ENCODE data around the gene GRIP1. TPM values are rescaled to one million over a fixed set of nuclear protein-coding genes. Genes with fewer than 3 reads are reported as not detected.

Gene GRIP1
- total and polyA plus RNA-seq, 2 of the 4 experiments (the other 2 are of a cell fraction) = under 0.01 to 0.07 TPM

- dilution Hi-C loops (cut with HindIII; ENCODE audit: low sequenced_read_pairs, unreplicated experiment) = no loop called here
- in situ Hi-C loops (cut with MboI; ENCODE audit: low sequenced_read_pairs) = no loop called here
- WGBS, 2 experiments (ENCODE audit: extremely low coverage in 2 of 2, insufficient read length in 1 of 2) = no CpG with 5 or more reads among the region's 3 CpGs
Observed at GRCh38 chr12:66345212-66345611, 333.7 kb downstream of the GRIP1 start.

More at GRCh38 chr12:66345212-66345611, 333.7 kb downstream of the GRIP1 start:
- no peak overlapping the region for H4K8ac ChIP-seq (ENCODE audit: low read depth in 2 of 2, low read length in 2 of 2)
- no peaks in the 10 kb centered on the region for H3K79me1 ChIP-seq (ENCODE audit: low read depth in 1 of 2, low read length in 2 of 2)
- H4K20me1 ChIP-seq (ENCODE audit: insufficient read depth, low read length) = no peaks in the 10 kb centered on the region
- H2AK9ac ChIP-seq (replicated peaks; ENCODE audit: low read depth, low read length, poor library complexity) = no peak overlapping the region
- intact Hi-C loops (cut with micrococcal nuclease) = no loop called here
- H3K4me3 ChIP-seq (ENCODE audit: insufficient read depth, low read depth, low read length) = no peak overlapping the region
- H3K4me1 ChIP-seq (ENCODE audit: control insufficient read depth, insufficient read depth, low read length) = no peaks in the 10 kb centered on the region
- no peak overlapping the region for H3K14ac ChIP-seq (replicated peaks; ENCODE audit: low read depth, low read length)
- ChIA-PET CTCF (no interaction called here), POLR2A (ENCODE audit: unreplicated experiment) (no interaction called here)
- H2BK120ac ChIP-seq (ENCODE audit: low read depth, low read length) = no peak overlapping the region
- no peak overlapping the region for H3K56ac ChIP-seq (ENCODE audit: extremely low read depth, insufficient read depth, low read length)
- DNase-seq (no peak), ATAC-seq (ENCODE audit: low read depth) (no peak)
- H3K9me1 ChIP-seq (ENCODE audit: insufficient read depth, low read length) = no peaks in the 10 kb centered on the region; the same call in 1 of the 2 replicates
- no peak overlapping the region for H3K23ac ChIP-seq (ENCODE audit: low read depth, low read length)
- H2BK20ac ChIP-seq (ENCODE audit: low read depth, low read length) = no peak overlapping the region
- no peak overlapping the region for H2BK5ac ChIP-seq (ENCODE audit: low read depth, low read length, poor library complexity, severe bottlenecking)
- H3K9ac ChIP-seq (ENCODE audit: low read depth, low read length) = no peak overlapping the region
- peaks cover 4% of the 10 kb centered on the region; the same call in 1 of the 2 replicates for H3K9me3 ChIP-seq (ENCODE audit: control insufficient read depth, insufficient read depth, low read length)
- no peak overlapping the region for H2AFZ ChIP-seq (replicated peaks; ENCODE audit: low read length, poor library complexity)
- no peak overlapping the region for H3K18ac ChIP-seq (ENCODE audit: low read depth, low read length)
- H3K27me3 ChIP-seq (ENCODE audit: control insufficient read depth, insufficient read depth, low read length) = no peaks in the 10 kb centered on the region
- H3K27ac ChIP-seq (ENCODE audit: insufficient read depth, low read length) = no peak overlapping the region
- no peak overlapping the region for H2BK15ac ChIP-seq (ENCODE audit: low read depth, low read length)
- no peak overlapping the region for H3K4me2 ChIP-seq (ENCODE audit: low read depth, low read length)
- TF ChIP-seq RFX5 (IDR thresholded peaks at IDR 0.05; ENCODE audit: low read depth, low read length) = no peak
- no peak for TF ChIP-seq FOS (IDR thresholded peaks at IDR 0.05; ENCODE audit: low read depth, low read length)
- no peak for TF ChIP-seq MXI1 (IDR thresholded peaks at IDR 0.05; ENCODE audit: borderline replicate concordance, low read depth, low read length)
- no peak for TF ChIP-seq POLR2A (IDR thresholded peaks at IDR 0.05; ENCODE audit: low read depth, low read length)
- no peak for TF ChIP-seq MAZ (IDR thresholded peaks at IDR 0.05; ENCODE audit: borderline replicate concordance, low read depth, low read length)
- H4K5ac ChIP-seq (ENCODE audit: low read depth, low read length) = no peak overlapping the region
- H3K36me3 ChIP-seq (ENCODE audit: control insufficient read depth, insufficient read depth, low read length) = peaks cover 5% of the 10 kb centered on the region
- no peak overlapping the region for H3K4ac ChIP-seq (ENCODE audit: low read depth, low read length)
- no peak overlapping the region for H2AK5ac ChIP-seq (ENCODE audit: low read depth, low read length)
- no TSS peak for BruUV-seq (replicated peaks)
- H4K91ac ChIP-seq (ENCODE audit: insufficient read depth, low read depth, low read length) = no peak overlapping the region
